ENCODE data around the gene VSTM2B.

- TF ChIP-seq CTCF (IDR thresholded peaks at IDR 0.05) (no peak), POLR2A (IDR thresholded peaks at IDR 0.05) (no peak)
These were observed 5.4 kb upstream of the VSTM2B start for GRCh38 chr19:29520390-29520789.

All from heart left ventricle (tissue), 13 donors.